Naive B cell (primary cell): Measurements from ENCODE around the gene EXOC6B. TPM values are rescaled to one million over a fixed set of nuclear protein-coding genes. Genes with fewer than 3 reads are reported as not detected.
"Not testable (repeated sequence)": the region's sequence is repeated elsewhere in the genome, so short reads cannot be mapped to it uniquely, and the experiment has no call there.

Source experiments
- ATAC-seq, 2 donors: fragments of 150-1000 bp; cut with Tn5 transposase; 2 replicates each; pipeline ENCODE4 v1.10.0; 2021; ENCODE audit warnings: low read depth in 2 of 2, mild to moderate bottlenecking in 2 of 2, moderate library complexity in 2 of 2
- DNase-seq: peaks from one replicate; pipeline ENCODE4 v3.0.0; 2022
- H3K27ac Mint-ChIP-seq, 6 donors: one replicate each; pipeline ENCODE4 v1.8.0; 2020 to 2022; ENCODE audit warnings: mild to moderate bottlenecking in 6 of 6, mixed read lengths in 6 of 6, moderate library complexity in 5 of 6, inconsistent platforms in 2 of 6
- H3K27me3 Mint-ChIP-seq, 3 donors: one replicate each; pipeline ENCODE4 v1.8.0; 2021 to 2022; ENCODE audit warnings: mixed read lengths in 3 of 3, mild to moderate bottlenecking in 1 of 3
- H3K36me3 Mint-ChIP-seq, 2 donors: one replicate each; pipeline ENCODE4 v1.8.0; 2020 to 2022; ENCODE audit warnings: mixed read lengths in 2 of 2, inconsistent platforms in 1 of 2, mild to moderate bottlenecking in 1 of 2
- H3K4me1 Mint-ChIP-seq, 3 donors: one replicate each; pipeline ENCODE4 v1.8.0; 2020 to 2022; ENCODE audit warnings: mixed read lengths in 3 of 3, inconsistent platforms in 1 of 3, mild to moderate bottlenecking in 1 of 3, moderate library complexity in 1 of 3
- H3K4me3 Mint-ChIP-seq, 8 donors: one replicate each; pipeline ENCODE4 v1.8.0; 2020 to 2022; ENCODE audit warnings: mild to moderate bottlenecking in 8 of 8, mixed read lengths in 8 of 8, moderate library complexity in 8 of 8, inconsistent platforms in 2 of 8
- H3K9me3 Mint-ChIP-seq, 7 donors: one replicate each; pipeline ENCODE4 v1.8.0; 2020 to 2022; ENCODE audit warnings: mixed read lengths in 7 of 7, mild to moderate bottlenecking in 5 of 7, inconsistent platforms in 2 of 7, moderate library complexity in 1 of 7
- polyA plus RNA-seq, 6 donors: library from polyadenylated mRNA; unstranded; fragments of 300-500 nt; fragmentation: Illumina TruSeq; gene quantifications; one replicate each; pipeline ENCODE4 v1.2.3, GENCODE V29; 2021; ENCODE audit warnings: low read depth in 6 of 6

EXOC6B gene
- polyA plus RNA-seq, 6 donors from 2014 or later, result 1.8 to 3.0 (median 2.6) TPM; not detected in 1

DNA sequence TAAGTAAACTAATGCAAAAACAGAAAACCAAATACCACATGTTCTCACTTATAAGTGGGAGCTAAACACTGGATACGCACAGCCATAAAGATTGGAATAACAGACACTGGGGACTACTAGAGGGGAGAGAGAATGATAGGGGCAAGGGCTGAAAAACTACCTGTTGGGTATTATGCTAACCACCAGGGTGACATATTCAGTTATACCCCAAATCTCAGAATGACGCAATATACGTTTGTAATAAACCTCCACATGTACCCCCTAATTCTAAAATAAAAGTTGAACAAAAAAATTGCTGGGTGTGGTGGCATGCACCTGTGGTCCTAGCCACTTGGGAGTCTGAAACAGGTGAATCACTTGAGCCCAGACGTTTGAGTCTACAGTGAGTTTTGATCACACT lies 157.2 kb downstream of the EXOC6B start:
- H3K9me3 Mint-ChIP-seq, result peaks cover 0 to 48% (median 35%) of the 10 kb centered on the region in 7 donors
- DNase-seq, result no peak
- no peaks in the 10 kb centered on the region for H3K27me3 Mint-ChIP-seq
- ATAC-seq, result no peak
- H3K27ac Mint-ChIP-seq, result no peak overlapping the region
- H3K4me1 Mint-ChIP-seq, result peaks cover 0 to 4% (median 0%) of the 10 kb centered on the region in 3 donors
- no peak overlapping the region for H3K4me3 Mint-ChIP-seq
- peaks cover 15 to 20% of the 10 kb centered on the region in 2 donors for H3K36me3 Mint-ChIP-seq

- no peak for DNase-seq
- Mint-ChIP-seq H3K27ac (no peak overlapping the region), H3K4me3 (no peak overlapping the region), H3K27me3 (no peaks in the 10 kb centered on the region), H3K4me1 (peaks cover 0 to 2% (median 0%) of the 10 kb centered on the region in 3 donors), H3K36me3 (peaks cover 6 to 27% of the 10 kb centered on the region in 2 donors), H3K9me3 (peaks cover 0 to 48% (median 35%) of the 10 kb centered on the region in 7 donors)
- ATAC-seq, result no peak
Observed at GRCh38 chr2:72665448-72665847, 160.4 kb downstream of the EXOC6B start.

DNA sequence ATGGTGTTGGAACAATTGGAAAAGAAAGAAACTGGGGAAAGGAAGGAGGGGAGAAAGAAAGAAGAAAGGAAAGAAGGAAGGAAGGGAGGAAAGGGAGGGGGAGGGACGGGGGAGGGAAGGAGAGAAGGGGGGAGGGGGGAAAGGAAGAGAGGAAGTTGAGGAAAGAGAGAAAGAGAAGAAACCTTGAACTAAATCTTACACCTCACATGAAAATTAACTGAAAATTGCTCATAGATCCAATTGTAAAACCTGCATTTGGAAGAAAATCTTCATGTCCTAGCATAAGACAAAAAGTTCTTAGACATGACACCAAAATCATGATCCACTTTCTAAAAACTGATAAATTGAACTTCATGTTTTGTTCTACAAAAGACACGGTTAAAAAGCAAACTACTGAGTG lies 163.8 kb downstream of the EXOC6B start:
- Mint-ChIP-seq H3K36me3 (peaks cover 6 to 27% of the 10 kb centered on the region in 2 donors), H3K27ac (no peak overlapping the region), H3K4me3 (no peak overlapping the region), H3K4me1 (peaks cover 0 to 2% (median 0%) of the 10 kb centered on the region in 3 donors), H3K27me3 (no peaks in the 10 kb centered on the region), H3K9me3 (peaks cover 0 to 29% (median 20%) of the 10 kb centered on the region in 7 donors)
- DNase-seq, result no peak
- ATAC-seq, result no peak

DNA sequence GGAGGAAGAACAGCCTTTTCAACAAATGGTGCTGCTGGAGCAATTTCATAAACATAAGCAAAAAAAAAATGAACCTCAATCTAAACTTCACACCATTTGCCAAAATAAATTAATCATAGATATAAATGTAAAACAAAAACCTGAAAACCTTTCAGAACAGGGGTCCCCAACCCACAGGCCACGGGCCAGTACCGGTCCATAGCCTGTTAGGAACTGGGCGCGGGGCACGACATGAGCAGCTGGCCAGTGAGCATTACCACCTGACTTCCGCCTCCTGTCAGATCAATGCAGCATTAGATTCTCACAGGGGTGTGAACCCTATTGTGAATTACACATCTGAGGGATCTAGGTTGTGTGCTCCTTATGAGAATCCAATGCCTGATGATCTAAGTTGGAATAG lies 176.0 kb downstream of the EXOC6B start:
- Mint-ChIP-seq H3K9me3 (peaks cover 7 to 33% (median 24%) of the 10 kb centered on the region in 7 donors), H3K4me3 (no peak overlapping the region), H3K4me1 (no peaks in the 10 kb centered on the region), H3K36me3 (peaks cover 10 to 14% of the 10 kb centered on the region in 2 donors), H3K27me3 (no peaks in the 10 kb centered on the region), H3K27ac (no peak overlapping the region)
- ATAC-seq (no peak), DNase-seq (no peak)

DNA sequence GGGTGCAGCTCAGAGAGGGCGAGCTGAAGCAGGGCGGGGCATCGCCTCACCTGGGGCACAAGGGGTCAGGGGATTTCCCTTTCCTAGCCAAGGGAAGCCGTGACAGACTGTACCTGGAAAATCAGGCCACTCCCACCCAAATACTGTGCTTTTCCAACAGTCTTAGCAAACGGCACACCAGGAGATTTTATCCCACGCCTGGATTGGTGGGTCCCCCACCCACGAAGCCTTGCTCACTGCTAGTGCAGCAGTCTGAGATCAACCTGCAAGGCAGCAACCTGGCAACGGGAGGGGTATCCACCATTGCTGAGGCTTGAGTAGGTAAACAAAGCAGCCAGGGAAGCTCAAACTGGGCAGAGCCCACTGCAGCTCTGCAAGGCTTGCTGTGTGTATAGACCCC lies 184.6 kb downstream of the EXOC6B start:
- not testable (repeated sequence) for ATAC-seq, DNase-seq, H3K27me3 Mint-ChIP-seq, H3K27ac Mint-ChIP-seq, H3K4me3 Mint-ChIP-seq
- peaks cover 13 to 33% (median 25%) of the 10 kb centered on the region in 7 donors for H3K9me3 Mint-ChIP-seq
- peaks cover 0 to 16% (median 7%) of the 10 kb centered on the region in 3 donors for H3K4me1 Mint-ChIP-seq
- peaks cover 9 to 35% of the 10 kb centered on the region in 2 donors for H3K36me3 Mint-ChIP-seq

- peaks cover 7 to 26% (median 20%) of the 10 kb centered on the region in 3 donors for H3K4me1 Mint-ChIP-seq
- DNase-seq (no peak), ATAC-seq (no peak)
- peaks cover 0 to 22% (median 7%) of the 10 kb centered on the region in 7 donors for H3K9me3 Mint-ChIP-seq
- H3K36me3 Mint-ChIP-seq, result peaks cover 9 to 11% of the 10 kb centered on the region in 2 donors
- no peak overlapping the region for H3K4me3 Mint-ChIP-seq
- H3K27me3 Mint-ChIP-seq, result no peaks in the 10 kb centered on the region
- H3K27ac Mint-ChIP-seq, result no peak overlapping the region
Observed at GRCh38 chr2:72638600-72639211, 187.1 kb downstream of the EXOC6B start.

DNA sequence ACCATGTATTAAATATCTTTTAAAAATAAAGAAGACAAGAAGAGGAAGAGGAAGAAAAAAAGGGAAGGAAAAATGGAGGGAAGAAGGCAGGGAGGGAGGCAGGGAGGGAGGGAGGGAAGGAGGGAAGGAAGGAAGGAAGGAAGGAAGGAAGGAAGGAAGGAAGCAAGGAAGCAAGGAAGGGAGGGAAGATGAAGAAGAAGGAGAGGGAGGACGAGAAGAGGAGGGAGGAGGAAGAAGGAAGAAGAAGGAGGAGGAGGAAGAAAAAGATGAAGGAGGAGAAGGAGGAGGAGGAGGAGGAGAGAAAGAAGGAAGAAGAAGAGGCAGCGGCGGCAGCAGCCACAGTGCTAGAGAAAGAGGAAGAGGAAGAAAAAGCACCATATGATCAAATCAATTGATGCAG lies 189.6 kb downstream of the EXOC6B start:
- H3K36me3 Mint-ChIP-seq, result peaks cover 9 to 10% of the 10 kb centered on the region in 2 donors
- no peaks in the 10 kb centered on the region for H3K27me3 Mint-ChIP-seq
- H3K4me3 Mint-ChIP-seq, result no peak overlapping the region
- H3K4me1 Mint-ChIP-seq, result peaks cover 7 to 27% (median 21%) of the 10 kb centered on the region in 3 donors
- H3K9me3 Mint-ChIP-seq, result peaks cover 0 to 21% (median 6%) of the 10 kb centered on the region in 7 donors
- H3K27ac Mint-ChIP-seq, result no peak overlapping the region
- no peak for DNase-seq
- no peak for ATAC-seq

DNA sequence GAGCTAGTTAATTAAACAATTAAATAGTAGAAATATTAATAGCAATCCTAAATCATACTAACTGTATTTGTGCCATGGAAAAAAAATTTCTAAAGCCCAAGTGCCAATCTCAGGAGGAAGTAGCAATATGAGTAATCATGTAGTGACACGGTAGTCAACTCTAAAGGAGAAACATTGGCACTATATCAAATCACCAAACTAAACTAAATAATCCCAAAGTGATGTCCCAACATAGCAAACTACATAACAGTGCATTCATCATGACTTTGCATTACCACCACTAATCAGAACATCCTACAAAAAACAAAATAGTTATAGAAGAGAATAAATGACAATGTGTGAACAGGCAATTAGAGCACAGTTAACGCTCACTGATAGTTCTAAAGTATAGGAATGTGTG lies 195.1 kb downstream of the EXOC6B start:
- ATAC-seq, result no peak
- H3K9me3 Mint-ChIP-seq, result peaks cover 0 to 13% (median 0%) of the 10 kb centered on the region in 7 donors
- H3K27me3 Mint-ChIP-seq, result no peaks in the 10 kb centered on the region
- H3K4me1 Mint-ChIP-seq, result peaks cover 0 to 21% (median 10%) of the 10 kb centered on the region in 3 donors
- no peak overlapping the region for H3K27ac Mint-ChIP-seq
- no peaks in the 10 kb centered on the region for H3K36me3 Mint-ChIP-seq
- no peak overlapping the region for H3K4me3 Mint-ChIP-seq
- DNase-seq, result no peak

DNA sequence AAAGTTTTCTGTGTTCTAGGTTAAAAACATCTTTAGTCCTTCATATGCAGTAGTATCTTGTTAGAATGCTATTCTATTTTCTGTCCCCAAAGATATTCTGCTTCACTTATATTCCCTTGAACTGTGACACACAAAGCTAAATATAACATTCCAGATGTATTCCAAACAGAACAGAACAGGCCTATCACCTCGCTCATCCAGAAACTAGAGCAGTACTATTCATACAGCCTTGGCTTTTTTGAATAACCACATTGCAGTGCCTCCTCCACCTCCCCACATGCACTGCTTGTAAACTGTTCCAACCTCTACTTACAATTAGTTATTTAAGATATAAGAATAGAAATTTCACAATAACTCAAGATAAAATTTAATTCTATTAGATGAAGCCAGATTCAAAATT lies 196.8 kb downstream of the EXOC6B start:
- Mint-ChIP-seq H3K27ac (no peak overlapping the region), H3K27me3 (no peaks in the 10 kb centered on the region), H3K36me3 (no peaks in the 10 kb centered on the region), H3K9me3 (no peaks in the 10 kb centered on the region), H3K4me1 (peaks cover 0 to 5% (median 4%) of the 10 kb centered on the region in 3 donors), H3K4me3 (peak overlapping the region in 1 of 8 donors; percentile 7)
- DNase-seq (no peak), ATAC-seq (no peak)

GRCh38 chr2:72627083-72627482 lies 198.8 kb downstream of the EXOC6B start:
- H3K4me1 Mint-ChIP-seq, result no peaks in the 10 kb centered on the region
- H3K9me3 Mint-ChIP-seq, result no peaks in the 10 kb centered on the region
- ATAC-seq, result no peak
- DNase-seq, result no peak
- H3K27me3 Mint-ChIP-seq, result no peaks in the 10 kb centered on the region
- H3K27ac Mint-ChIP-seq, result no peak overlapping the region
- H3K4me3 Mint-ChIP-seq, result no peak overlapping the region
- H3K36me3 Mint-ChIP-seq, result no peaks in the 10 kb centered on the region

DNA sequence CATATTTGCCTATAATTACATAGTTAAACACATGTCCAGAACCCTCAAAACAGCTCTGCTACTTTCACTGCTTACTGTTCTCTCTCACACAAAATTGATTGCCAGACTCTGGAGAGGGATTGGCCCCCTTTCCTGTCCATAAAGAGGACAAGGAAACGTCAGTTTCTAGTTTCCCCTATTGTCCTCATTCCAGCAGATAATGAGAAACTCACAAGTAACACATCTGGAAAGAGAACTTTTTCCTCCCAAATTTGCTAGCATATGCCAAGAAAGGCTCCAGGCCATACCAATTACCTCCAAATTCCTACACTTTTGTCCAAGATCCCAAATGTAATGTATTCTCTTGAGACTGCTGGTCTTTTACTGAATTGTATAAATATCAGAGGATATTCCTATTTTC lies 200.5 kb downstream of the EXOC6B start:
- H3K27me3 Mint-ChIP-seq, result no peaks in the 10 kb centered on the region
- no peaks in the 10 kb centered on the region for H3K4me1 Mint-ChIP-seq
- H3K4me3 Mint-ChIP-seq, result no peak overlapping the region
- H3K36me3 Mint-ChIP-seq, result no peaks in the 10 kb centered on the region
- DNase-seq (no peak), ATAC-seq (no peak)
- peaks cover 0 to 3% (median 0%) of the 10 kb centered on the region in 7 donors for H3K9me3 Mint-ChIP-seq
- no peak overlapping the region for H3K27ac Mint-ChIP-seq

- ATAC-seq (no peak), DNase-seq (no peak)
- Mint-ChIP-seq H3K4me1 (peaks cover 0 to 6% (median 4%) of the 10 kb centered on the region in 3 donors), H3K9me3 (peaks cover 0 to 6% (median 3%) of the 10 kb centered on the region in 7 donors), H3K27ac (no peak overlapping the region), H3K4me3 (no peak overlapping the region), H3K36me3 (peaks cover 4 to 10% of the 10 kb centered on the region in 2 donors), H3K27me3 (no peaks in the 10 kb centered on the region)
Observed at GRCh38 chr2:72623481-72623880, 202.4 kb downstream of the EXOC6B start.

DNA sequence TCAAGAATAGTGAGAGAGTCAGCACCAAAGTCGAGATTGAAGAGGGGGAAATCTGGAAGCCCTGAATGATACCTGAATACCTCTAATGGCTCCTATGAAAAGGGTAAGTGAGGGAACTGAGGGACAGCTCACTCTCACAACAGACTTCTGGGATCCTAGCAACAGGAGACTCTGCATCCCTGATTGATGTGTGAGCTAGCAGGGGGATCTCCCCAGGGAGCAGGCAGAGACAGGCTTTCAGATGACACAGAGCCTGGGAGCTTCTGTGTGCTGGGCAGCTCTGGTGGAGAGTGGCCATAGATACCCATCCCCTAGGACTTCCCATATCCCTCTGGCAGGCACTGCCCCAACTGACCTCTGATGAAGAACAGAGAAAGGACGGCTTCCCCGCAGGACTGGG lies 206.2 kb downstream of the EXOC6B start:
- ATAC-seq (no peak), DNase-seq (no peak)
- peaks cover 2 to 6% (median 4%) of the 10 kb centered on the region in 3 donors for H3K4me1 Mint-ChIP-seq
- H3K27ac Mint-ChIP-seq, result peak overlapping the region in 1 of 6 donors; percentile 47
- peaks cover 12 to 15% of the 10 kb centered on the region in 2 donors for H3K36me3 Mint-ChIP-seq
- no peaks in the 10 kb centered on the region for H3K27me3 Mint-ChIP-seq
- peaks cover 6 to 15% (median 7%) of the 10 kb centered on the region in 7 donors for H3K9me3 Mint-ChIP-seq
- no peak overlapping the region for H3K4me3 Mint-ChIP-seq

DNA sequence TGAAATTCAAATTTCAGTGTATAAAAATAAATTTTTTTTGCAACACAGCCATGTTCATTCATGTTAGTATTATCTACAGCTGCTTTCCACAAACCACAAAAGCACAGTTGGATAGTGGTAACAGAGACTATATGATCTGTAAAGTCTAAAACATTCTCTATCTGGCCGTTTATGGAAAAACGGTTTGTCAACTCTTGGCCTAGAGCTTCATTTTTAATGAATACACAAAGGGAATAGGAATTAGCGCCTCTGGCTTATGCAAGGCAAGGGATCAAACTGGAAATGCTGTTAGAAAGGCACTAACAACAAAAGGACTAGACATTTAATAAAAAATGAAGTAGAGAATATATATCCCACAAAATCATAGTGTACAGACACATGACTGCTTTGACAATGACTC lies 211.9 kb downstream of the EXOC6B start:
- ATAC-seq (no peak), DNase-seq (no peak)
- peaks cover 7 to 10% of the 10 kb centered on the region in 2 donors for H3K36me3 Mint-ChIP-seq
- H3K27ac Mint-ChIP-seq, result no peak overlapping the region
- H3K27me3 Mint-ChIP-seq, result peaks cover 0 to 4% (median 0%) of the 10 kb centered on the region in 3 donors
- peaks cover 4 to 15% (median 6%) of the 10 kb centered on the region in 7 donors for H3K9me3 Mint-ChIP-seq
- H3K4me1 Mint-ChIP-seq, result peaks cover 2 to 11% (median 7%) of the 10 kb centered on the region in 3 donors
- no peak overlapping the region for H3K4me3 Mint-ChIP-seq
